GM18507 (cell line): ENCODE data around the gene ZFYVE16.
"Not testable (repeated sequence)": the region's sequence is repeated elsewhere in the genome, so short reads cannot be mapped to it uniquely, and the experiment has no call there.

Experiments
- DNase-seq: peaks from one replicate; pipeline ENCODE4 v3.0.0; 2011; ENCODE audit warnings: low read depth; ENCODE audit not compliant: insufficient read length; ENCODE audit errors: extremely low spot score
- FAIRE-seq: peaks from 2 replicates; lab custom pipeline; 2011; peaks lifted over from hg19 to GRCh38; lab: Jason Lieb, UNC

The ZFYVE16 gene

GRCh38 chr5:80407735-80408483 is at the start of gene ZFYVE16:
TSS of gene ZFYVE16 (plus strand) at chr5:80408064. CDS start at chr5:80434148, 26,084 bp downstream.
- FAIRE-seq (peak; percentile 99), DNase-seq (peak; percentile 92)

- FAIRE-seq = no peak
Measured at GRCh38 chr5:80360914-80361444, 46.9 kb upstream of the ZFYVE16 start.

GRCh38 chr5:80364892-80365291 is 43.0 kb upstream of the ZFYVE16 start:
- no peak for FAIRE-seq
- DNase-seq = no peak

More at GRCh38 chr5:80360914-80361444, 46.9 kb upstream of the ZFYVE16 start:
- no peak for DNase-seq

GRCh38 chr5:80368661-80369480 is 39.0 kb upstream of the ZFYVE16 start:
- FAIRE-seq (no peak), DNase-seq (no peak)

GRCh38 chr5:80369521-80369920 is 38.3 kb upstream of the ZFYVE16 start:
- no peak for FAIRE-seq
- no peak for DNase-seq

- DNase-seq = no peak
- no peak for FAIRE-seq
Measured at GRCh38 chr5:80370390-80370789, 37.5 kb upstream of the ZFYVE16 start.

- DNase-seq (no peak), FAIRE-seq (no peak)
Measured at GRCh38 chr5:80372780-80373179, 35.1 kb upstream of the ZFYVE16 start.

- no peak for DNase-seq
- FAIRE-seq = no peak
Measured at GRCh38 chr5:80374188-80374587, 33.7 kb upstream of the ZFYVE16 start.

GRCh38 chr5:80376557-80376956 is 31.3 kb upstream of the ZFYVE16 start:
- FAIRE-seq (no peak), DNase-seq (no peak)

GRCh38 chr5:80382488-80382887 is 25.4 kb upstream of the ZFYVE16 start:
- FAIRE-seq (peak; percentile 65), DNase-seq (no peak)

- peak; percentile 67 for FAIRE-seq
- no peak for DNase-seq
Measured at GRCh38 chr5:80387063-80387768, 20.6 kb upstream of the ZFYVE16 start.

- FAIRE-seq (no peak), DNase-seq (no peak)
Measured at GRCh38 chr5:80389580-80389979, 18.3 kb upstream of the ZFYVE16 start.

- not testable (repeated sequence) for FAIRE-seq, DNase-seq
Measured at GRCh38 chr5:80390413-80390812, 17.5 kb upstream of the ZFYVE16 start.

- not testable (repeated sequence) for DNase-seq, FAIRE-seq
Measured at GRCh38 chr5:80391267-80391666, 16.6 kb upstream of the ZFYVE16 start.

- peak; percentile 81 for FAIRE-seq
- peak; percentile 26 for DNase-seq
Measured at GRCh38 chr5:80399526-80400239, 8.2 kb upstream of the ZFYVE16 start.

GRCh38 chr5:80400368-80400767 is 7.5 kb upstream of the ZFYVE16 start:
- not testable (repeated sequence) for FAIRE-seq, DNase-seq

- DNase-seq = no peak
- FAIRE-seq = no peak
Measured at GRCh38 chr5:80403782-80404181, 4.1 kb upstream of the ZFYVE16 start.

GRCh38 chr5:80406980-80407734 is 707 bp upstream of the ZFYVE16 start:
- FAIRE-seq (peak; percentile 81), DNase-seq (no peak)
